ENCODE measurements around the gene SPTLC1.

The SPTLC1 gene

GRCh38 chr9:92047500-92047899 is 67.7 kb downstream of the SPTLC1 start:
- H3K9me3 ChIP-seq (ENCODE audit: insufficient read depth, low read length), result no peaks in the 10 kb centered on the region
- TF ChIP-seq EZH2phosphoT487 (IDR thresholded peaks at IDR 0.05; ENCODE audit: low read depth) (no peak), CTCF (IDR thresholded peaks at IDR 0.05; ENCODE audit: low read depth, low read length) (no peak)
- H3K9ac ChIP-seq (ENCODE audit: low read length), result no peak overlapping the region
- no peak overlapping the region for H3K4me3 ChIP-seq (ENCODE audit: low read length)
- no peak overlapping the region for H2AFZ ChIP-seq (ENCODE audit: low read depth, low read length)
- H3K79me2 ChIP-seq (ENCODE audit: low read length), result no peaks in the 10 kb centered on the region
- no peaks in the 10 kb centered on the region for H4K20me1 ChIP-seq (ENCODE audit: insufficient read depth, low read length)
- H3K27me3 ChIP-seq (ENCODE audit: low read depth, low read length), result no peaks in the 10 kb centered on the region
- H3K36me3 ChIP-seq (replicated peaks; ENCODE audit: low read depth, low read length), result peaks cover 38% of the 10 kb centered on the region
- H3K4me2 ChIP-seq (ENCODE audit: low read length), result no peak overlapping the region
- no peaks in the 10 kb centered on the region for H3K4me1 ChIP-seq (ENCODE audit: low read length)
- H3K27ac ChIP-seq (ENCODE audit: low read length), result no peak overlapping the region

GRCh38 chr9:92046676-92047075 is 68.5 kb downstream of the SPTLC1 start:
- no peak for TF ChIP-seq CTCF (IDR thresholded peaks at IDR 0.05; ENCODE audit: low read depth, low read length)
- no peak for TF ChIP-seq EZH2phosphoT487 (IDR thresholded peaks at IDR 0.05; ENCODE audit: low read depth)
- no peak overlapping the region for H3K4me2 ChIP-seq (ENCODE audit: low read length)
- peaks cover 46% of the 10 kb centered on the region for H3K36me3 ChIP-seq (replicated peaks; ENCODE audit: low read depth, low read length)

GRCh38 chr9:92044936-92045335 is 70.3 kb downstream of the SPTLC1 start:
- Histone ChIP-seq H3K27me3 (ENCODE audit: low read depth, low read length) (no peaks in the 10 kb centered on the region), H3K4me1 (ENCODE audit: low read length) (no peaks in the 10 kb centered on the region), H3K9ac (ENCODE audit: low read length) (no peak overlapping the region), H3K79me2 (ENCODE audit: low read length) (no peaks in the 10 kb centered on the region), H2AFZ (ENCODE audit: low read depth, low read length) (no peak overlapping the region), H3K9me3 (ENCODE audit: insufficient read depth, low read length) (peaks cover 6% of the 10 kb centered on the region), H4K20me1 (ENCODE audit: insufficient read depth, low read length) (no peaks in the 10 kb centered on the region), H3K4me3 (ENCODE audit: low read length) (no peak overlapping the region), H3K4me2 (ENCODE audit: low read length) (no peak overlapping the region), H3K36me3 (replicated peaks; ENCODE audit: low read depth, low read length) (peaks cover 49% of the 10 kb centered on the region), H3K27ac (ENCODE audit: low read length) (no peak overlapping the region)
- TF ChIP-seq CTCF (IDR thresholded peaks at IDR 0.05; ENCODE audit: low read depth, low read length), result no peak
- no peak for TF ChIP-seq EZH2phosphoT487 (IDR thresholded peaks at IDR 0.05; ENCODE audit: low read depth)

More at GRCh38 chr9:92046676-92047075, 68.5 kb downstream of the SPTLC1 start:
- Histone ChIP-seq H4K20me1 (ENCODE audit: insufficient read depth, low read length) (no peaks in the 10 kb centered on the region), H2AFZ (ENCODE audit: low read depth, low read length) (no peak overlapping the region), H3K27me3 (ENCODE audit: low read depth, low read length) (no peaks in the 10 kb centered on the region), H3K27ac (ENCODE audit: low read length) (no peak overlapping the region), H3K9me3 (ENCODE audit: insufficient read depth, low read length) (peaks cover 5% of the 10 kb centered on the region), H3K4me3 (ENCODE audit: low read length) (no peak overlapping the region), H3K4me1 (ENCODE audit: low read length) (no peaks in the 10 kb centered on the region), H3K9ac (ENCODE audit: low read length) (no peak overlapping the region), H3K79me2 (ENCODE audit: low read length) (no peaks in the 10 kb centered on the region)

GRCh38 chr9:92043002-92043401 is 72.2 kb downstream of the SPTLC1 start:
- Histone ChIP-seq H2AFZ (ENCODE audit: low read depth, low read length) (no peak overlapping the region), H3K79me2 (ENCODE audit: low read length) (no peaks in the 10 kb centered on the region), H3K4me1 (ENCODE audit: low read length) (no peaks in the 10 kb centered on the region), H4K20me1 (ENCODE audit: insufficient read depth, low read length) (no peaks in the 10 kb centered on the region), H3K27ac (ENCODE audit: low read length) (no peak overlapping the region), H3K9ac (ENCODE audit: low read length) (no peak overlapping the region), H3K4me2 (ENCODE audit: low read length) (no peak overlapping the region), H3K36me3 (replicated peaks; ENCODE audit: low read depth, low read length) (peaks cover 45% of the 10 kb centered on the region), H3K4me3 (ENCODE audit: low read length) (no peak overlapping the region), H3K27me3 (ENCODE audit: low read depth, low read length) (no peaks in the 10 kb centered on the region), H3K9me3 (ENCODE audit: insufficient read depth, low read length) (peaks cover 6% of the 10 kb centered on the region)
- no peak for TF ChIP-seq EZH2phosphoT487 (IDR thresholded peaks at IDR 0.05; ENCODE audit: low read depth)

- TF ChIP-seq CTCF (IDR thresholded peaks at IDR 0.05; ENCODE audit: low read depth, low read length), result no peak
- TF ChIP-seq EZH2phosphoT487 (IDR thresholded peaks at IDR 0.05; ENCODE audit: low read depth), result no peak
- no peaks in the 10 kb centered on the region for H3K79me2 ChIP-seq (ENCODE audit: low read length)
- no peak overlapping the region for H3K4me3 ChIP-seq (ENCODE audit: low read length)
- no peak overlapping the region for H3K4me2 ChIP-seq (ENCODE audit: low read length)
- no peaks in the 10 kb centered on the region for H4K20me1 ChIP-seq (ENCODE audit: insufficient read depth, low read length)
- no peaks in the 10 kb centered on the region for H3K27me3 ChIP-seq (ENCODE audit: low read depth, low read length)
- H3K4me1 ChIP-seq (ENCODE audit: low read length), result no peaks in the 10 kb centered on the region
- no peak overlapping the region for H2AFZ ChIP-seq (ENCODE audit: low read depth, low read length)
- H3K9ac ChIP-seq (ENCODE audit: low read length), result no peak overlapping the region
- H3K27ac ChIP-seq (ENCODE audit: low read length), result no peak overlapping the region
- H3K9me3 ChIP-seq (ENCODE audit: insufficient read depth, low read length), result peaks cover 6% of the 10 kb centered on the region
- peaks cover 50% of the 10 kb centered on the region for H3K36me3 ChIP-seq (replicated peaks; ENCODE audit: low read depth, low read length)
These were observed 73.0 kb downstream of the SPTLC1 start for GRCh38 chr9:92042260-92042659.

All from OCI-LY3 (cell line).